Parathyroid adenoma (tissue), 2 donors: ENCODE results near the gene RAP1GAP.

Source experiments
- H2AFZ ChIP-seq: fragments of 300-600 bp; sonication (generic); one replicate; pipeline ENCODE4 v1.7.0; 2017; ENCODE audit warnings: antibody characterized with exemption, mild to moderate bottlenecking
- H3K27ac ChIP-seq: fragments of 300-600 bp; sonication (generic); one replicate; pipeline ENCODE4 v1.7.0; 2017
- H3K27me3 ChIP-seq: fragments of 300-600 bp; sonication (generic); one replicate; pipeline ENCODE4 v1.7.0; 2017; ENCODE audit warnings: low read length; ENCODE audit not compliant: control insufficient read depth, insufficient read depth
- H3K36me3 ChIP-seq: fragments of 300-600 bp; sonication (generic); one replicate; pipeline ENCODE4 v1.7.0; 2017; ENCODE audit warnings: low read length; ENCODE audit not compliant: control insufficient read depth, insufficient read depth
- H3K4me1 ChIP-seq: fragments of 300-600 bp; sonication (generic); one replicate; pipeline ENCODE4 v1.7.0; 2017; ENCODE audit warnings: control low read depth
- H3K4me2 ChIP-seq: fragments of 300-600 bp; sonication (generic); one replicate; pipeline ENCODE4 v1.7.0; 2017; ENCODE audit warnings: low read length
- H3K4me3 ChIP-seq: fragments of 300-600 bp; sonication (generic); one replicate; pipeline ENCODE4 v1.7.0; 2017; ENCODE audit warnings: low read depth, low read length
- H3K79me2 ChIP-seq: fragments of 300-600 bp; sonication (generic); one replicate; pipeline ENCODE4 v1.7.0; 2017; ENCODE audit warnings: control low read depth
- H3K9ac ChIP-seq: fragments of 300-600 bp; sonication (generic); one replicate; pipeline ENCODE4 v1.7.0; 2017; ENCODE audit warnings: mild to moderate bottlenecking
- H3K9me3 ChIP-seq: fragments of 300-600 bp; sonication (generic); one replicate; pipeline ENCODE4 v1.7.0; 2017; ENCODE audit warnings: low read length; ENCODE audit not compliant: control insufficient read depth
- CTCF ChIP-seq: fragments of 300-600 bp; sonication (generic); IDR thresholded peaks from one replicate; pipeline ENCODE4 v1.7.0; 2017; ENCODE audit warnings: antibody characterized with exemption, mild to moderate bottlenecking
- donor health status: primary hyperparathyroidism.

Gene RAP1GAP

GRCh38 chr1:21670059-21670881 lies 1.1 kb upstream of the RAP1GAP start:
- H3K4me2 ChIP-seq, result no peak overlapping the region
- no peaks in the 10 kb centered on the region for H3K79me2 ChIP-seq
- H3K9me3 ChIP-seq, result no peaks in the 10 kb centered on the region
- H3K4me1 ChIP-seq, result no peaks in the 10 kb centered on the region
- no peak overlapping the region for H2AFZ ChIP-seq
- no peak overlapping the region for H3K27ac ChIP-seq
- H3K36me3 ChIP-seq, result no peaks in the 10 kb centered on the region
- TF ChIP-seq CTCF, result no peak
- H3K27me3 ChIP-seq, result no peaks in the 10 kb centered on the region
- H3K4me3 ChIP-seq, result no peak overlapping the region
- H3K9ac ChIP-seq, result no peak overlapping the region

- Histone ChIP-seq H3K4me2 (no peak overlapping the region), H3K9ac (no peak overlapping the region), H3K79me2 (no peaks in the 10 kb centered on the region), H3K27ac (no peak overlapping the region), H3K4me3 (no peak overlapping the region), H3K9me3 (no peaks in the 10 kb centered on the region), H3K36me3 (no peaks in the 10 kb centered on the region), H3K27me3 (no peaks in the 10 kb centered on the region), H2AFZ (no peak overlapping the region), H3K4me1 (no peaks in the 10 kb centered on the region)
- TF ChIP-seq CTCF, result no peak
These were observed 253 bp downstream of the RAP1GAP start for GRCh38 chr1:21668951-21669257.

GRCh38 chr1:21668232-21668950 lies 766 bp downstream of the RAP1GAP start:
- Histone ChIP-seq H2AFZ (no peak overlapping the region), H3K4me3 (no peak overlapping the region), H3K9ac (no peak overlapping the region), H3K27ac (no peak overlapping the region), H3K4me1 (no peaks in the 10 kb centered on the region), H3K4me2 (no peak overlapping the region), H3K36me3 (no peaks in the 10 kb centered on the region), H3K27me3 (no peaks in the 10 kb centered on the region), H3K79me2 (no peaks in the 10 kb centered on the region), H3K9me3 (no peaks in the 10 kb centered on the region)
- TF ChIP-seq CTCF, result no peak

DNA sequence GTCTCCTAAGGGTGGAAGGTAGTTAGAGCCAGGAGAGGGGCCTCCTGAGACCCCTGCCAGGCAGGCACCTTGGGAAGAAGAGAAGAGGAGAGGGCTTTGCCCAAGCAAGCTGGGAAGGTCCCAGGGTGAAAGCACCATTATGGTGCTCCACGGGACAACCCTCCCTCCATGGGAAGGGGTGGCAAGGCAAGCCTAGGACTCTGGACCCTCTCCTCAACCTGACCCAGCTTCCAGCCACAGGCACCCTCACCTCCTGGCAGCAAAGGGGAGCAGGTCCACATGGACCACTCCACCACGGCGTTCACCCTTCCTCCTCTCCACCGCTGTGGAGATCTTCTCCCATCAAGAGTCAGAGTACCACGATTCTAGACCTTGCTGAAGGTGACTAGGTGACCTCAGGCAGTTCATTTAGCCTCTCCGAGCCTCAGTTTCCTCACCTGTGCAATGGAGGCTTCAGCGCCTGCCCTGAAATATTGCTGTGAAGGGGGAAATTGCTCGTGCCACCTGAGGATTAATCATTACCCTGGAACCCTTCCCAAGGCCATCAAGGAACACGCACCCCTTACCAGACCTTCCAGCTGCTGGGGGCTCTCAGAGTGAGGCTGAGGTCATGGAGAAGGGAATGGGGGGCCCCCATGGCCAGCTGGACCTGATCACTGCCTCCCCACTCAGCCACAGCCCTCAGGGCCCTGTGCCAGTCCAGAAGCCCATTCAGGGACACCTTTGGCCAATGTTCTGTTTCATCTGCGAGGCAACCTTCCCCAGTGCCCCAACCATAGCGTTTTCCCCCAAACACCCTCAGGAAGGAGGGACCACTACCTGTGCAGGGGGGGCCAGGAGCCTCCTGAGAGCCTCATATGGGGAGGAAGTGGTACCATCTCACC lies 1.6 kb downstream of the RAP1GAP start:
- Histone ChIP-seq H3K4me2 (no peak overlapping the region), H3K27ac (no peak overlapping the region), H3K27me3 (no peaks in the 10 kb centered on the region), H3K36me3 (no peaks in the 10 kb centered on the region), H3K9ac (no peak overlapping the region), H3K9me3 (no peaks in the 10 kb centered on the region), H3K79me2 (no peaks in the 10 kb centered on the region), H3K4me3 (no peak overlapping the region), H2AFZ (no peak overlapping the region), H3K4me1 (no peaks in the 10 kb centered on the region)
- no peak for TF ChIP-seq CTCF
